ENCODE measurements around the gene FGF1.

FGF1 gene

GRCh38 chr5:142688281-142688989 lies 2.5 kb upstream of the FGF1 start:
- Histone ChIP-seq H4K20me1 (ENCODE audit: insufficient read depth, low read length) (no peaks in the 10 kb centered on the region), H3K4me1 (ENCODE audit: low read length) (no peaks in the 10 kb centered on the region), H3K27me3 (ENCODE audit: low read depth, low read length) (0 out of 2 replicates have a peak, but pooled peaks cover 8% of the 10 kb centered on the region), H3K4me2 (ENCODE audit: low read length) (no peak overlapping the region), H3K9me3 (ENCODE audit: insufficient read depth, low read length) (no peaks in the 10 kb centered on the region), H3K9ac (ENCODE audit: low read length) (no peak overlapping the region), H3K4me3 (ENCODE audit: low read length) (no peak overlapping the region), H3K79me2 (ENCODE audit: low read length) (no peaks in the 10 kb centered on the region), H3K36me3 (replicated peaks; ENCODE audit: low read depth, low read length) (no peaks in the 10 kb centered on the region), H3K27ac (ENCODE audit: low read length) (no peak overlapping the region), H2AFZ (ENCODE audit: low read depth, low read length) (no peak overlapping the region)
- TF ChIP-seq CTCF (IDR thresholded peaks at IDR 0.05; ENCODE audit: low read depth, low read length), result no peak
- TF ChIP-seq EZH2phosphoT487 (IDR thresholded peaks at IDR 0.05; ENCODE audit: low read depth), result no peak

DNA sequence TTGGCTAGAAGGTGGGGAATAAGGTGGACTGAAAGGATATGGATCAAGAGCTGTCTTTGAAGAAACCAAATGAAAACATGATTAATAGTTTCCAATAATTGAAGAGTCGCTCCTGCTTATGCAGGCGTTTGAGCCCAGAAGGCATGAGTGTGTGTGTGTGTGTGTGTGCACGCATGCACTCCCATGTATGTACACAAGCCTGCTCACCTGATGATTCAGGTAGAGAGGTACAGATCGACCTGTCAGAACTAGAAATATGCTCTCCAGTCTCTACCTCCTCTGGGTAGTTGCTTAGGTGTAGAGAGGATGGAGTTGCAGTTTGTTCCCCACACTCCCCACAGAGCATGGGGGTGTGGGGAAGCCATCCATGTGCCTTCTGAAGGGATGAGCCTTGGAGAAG lies 1.1 kb upstream of the FGF1 start:
- no peaks in the 10 kb centered on the region for H4K20me1 ChIP-seq (ENCODE audit: insufficient read depth, low read length)
- H3K9ac ChIP-seq (ENCODE audit: low read length), result no peak overlapping the region
- no peak for TF ChIP-seq EZH2phosphoT487 (IDR thresholded peaks at IDR 0.05; ENCODE audit: low read depth)
- no peak for TF ChIP-seq CTCF (IDR thresholded peaks at IDR 0.05; ENCODE audit: low read depth, low read length)
- H3K4me1 ChIP-seq (ENCODE audit: low read length), result no peaks in the 10 kb centered on the region
- H3K79me2 ChIP-seq (ENCODE audit: low read length), result no peaks in the 10 kb centered on the region
- H3K36me3 ChIP-seq (replicated peaks; ENCODE audit: low read depth, low read length), result no peaks in the 10 kb centered on the region
- no peak overlapping the region for H3K27ac ChIP-seq (ENCODE audit: low read length)
- H3K4me3 ChIP-seq (ENCODE audit: low read length), result no peak overlapping the region
- no peak overlapping the region for H3K4me2 ChIP-seq (ENCODE audit: low read length)
- 0 out of 2 replicates have a peak, but pooled peaks cover 8% of the 10 kb centered on the region for H3K27me3 ChIP-seq (ENCODE audit: low read depth, low read length)
- H3K9me3 ChIP-seq (ENCODE audit: insufficient read depth, low read length), result no peaks in the 10 kb centered on the region
- no peak overlapping the region for H2AFZ ChIP-seq (ENCODE audit: low read depth, low read length)

- Histone ChIP-seq H3K4me3 (ENCODE audit: low read length) (no peak overlapping the region), H3K9me3 (ENCODE audit: insufficient read depth, low read length) (no peaks in the 10 kb centered on the region), H3K4me2 (ENCODE audit: low read length) (no peak overlapping the region), H3K79me2 (ENCODE audit: low read length) (no peaks in the 10 kb centered on the region), H4K20me1 (ENCODE audit: insufficient read depth, low read length) (no peaks in the 10 kb centered on the region), H3K9ac (ENCODE audit: low read length) (no peak overlapping the region), H3K4me1 (ENCODE audit: low read length) (no peaks in the 10 kb centered on the region), H3K27ac (ENCODE audit: low read length) (no peak overlapping the region), H3K36me3 (replicated peaks; ENCODE audit: low read depth, low read length) (no peaks in the 10 kb centered on the region), H2AFZ (ENCODE audit: low read depth, low read length) (no peak overlapping the region), H3K27me3 (ENCODE audit: low read depth, low read length) (0 out of 2 replicates have a peak, but pooled peaks cover 8% of the 10 kb centered on the region)
- no peak for TF ChIP-seq EZH2phosphoT487 (IDR thresholded peaks at IDR 0.05; ENCODE audit: low read depth)
- TF ChIP-seq CTCF (IDR thresholded peaks at IDR 0.05; ENCODE audit: low read depth, low read length), result no peak
These were observed 382 bp upstream of the FGF1 start for GRCh38 chr5:142686210-142686734.

GRCh38 chr5:142684508-142685041 lies 1.3 kb downstream of the FGF1 start:
- Histone ChIP-seq H3K4me3 (ENCODE audit: low read length) (no peak overlapping the region), H2AFZ (ENCODE audit: low read depth, low read length) (no peak overlapping the region), H3K27me3 (ENCODE audit: low read depth, low read length) (0 out of 2 replicates have a peak, but pooled peaks cover 8% of the 10 kb centered on the region), H3K9me3 (ENCODE audit: insufficient read depth, low read length) (no peaks in the 10 kb centered on the region), H3K4me1 (ENCODE audit: low read length) (no peaks in the 10 kb centered on the region), H3K36me3 (replicated peaks; ENCODE audit: low read depth, low read length) (no peaks in the 10 kb centered on the region), H3K4me2 (ENCODE audit: low read length) (no peak overlapping the region), H3K27ac (ENCODE audit: low read length) (no peak overlapping the region), H4K20me1 (ENCODE audit: insufficient read depth, low read length) (no peaks in the 10 kb centered on the region), H3K9ac (ENCODE audit: low read length) (no peak overlapping the region), H3K79me2 (ENCODE audit: low read length) (no peaks in the 10 kb centered on the region)
- TF ChIP-seq EZH2phosphoT487 (IDR thresholded peaks at IDR 0.05; ENCODE audit: low read depth) (no peak), CTCF (IDR thresholded peaks at IDR 0.05; ENCODE audit: low read depth, low read length) (no peak)

Measured in OCI-LY3 (cell line).